Measurements from ENCODE around the gene WDR64.

DNA sequence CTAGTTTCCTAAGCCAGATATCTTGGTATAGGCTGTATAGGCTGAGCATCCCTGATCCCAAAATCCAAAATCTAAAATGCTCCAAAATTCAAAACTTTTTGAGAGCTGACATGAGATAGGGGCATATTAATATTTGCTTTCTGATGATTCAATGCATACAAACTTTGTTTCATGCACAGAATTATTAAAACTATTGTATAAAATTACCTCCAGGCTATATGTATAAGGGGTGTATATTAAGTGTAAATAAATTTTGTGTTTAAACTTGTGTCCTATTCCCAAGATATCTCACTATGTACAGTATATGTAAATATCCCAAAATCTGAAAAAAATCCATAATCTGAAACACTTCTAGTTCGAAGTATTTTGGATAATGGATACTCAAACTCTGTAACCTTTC, 2.6 kb downstream of the WDR64 start:
- TF ChIP-seq CTCF (IDR thresholded peaks at IDR 0.05; ENCODE audit: extremely low read depth in 1 of 2, insufficient read depth in 1 of 2, low read depth in 1 of 2, low read length in 2 of 2) (no peak), POLR2A (IDR thresholded peaks at IDR 0.05; ENCODE audit: low read depth, low read length) (no peak), EZH2 (IDR thresholded peaks at IDR 0.05; ENCODE audit: borderline replicate concordance, low read depth, low read length, severe bottlenecking) (no peak), FOS (IDR thresholded peaks at IDR 0.05; ENCODE audit: borderline replicate concordance, insufficient read depth, low read length) (no peak), MYC (IDR thresholded peaks at IDR 0.05; ENCODE audit: low read depth, low read length) (no peak), MAX (IDR thresholded peaks at IDR 0.05; ENCODE audit: insufficient read depth, insufficient read length) (no peak), POLR2AphosphoS5 (IDR thresholded peaks at IDR 0.05; ENCODE audit: insufficient read depth, low read depth, low read length) (no peak)

Measured in endothelial cell of umbilical vein (primary cell).